ENCODE measurements around the gene GUCY1A2. TPM values are rescaled to one million over a fixed set of nuclear protein-coding genes. Genes with fewer than 3 reads are reported as not detected.

GUCY1A2 gene
- total RNA-seq, 6 experiments from 2014 or later = 1.1 to 4.9 (median 2.5) TPM

GRCh38 chr11:106723071-106723470 is 295.2 kb downstream of the GUCY1A2 start:
- no peaks in the 10 kb centered on the region for H3K9me3 ChIP-seq
- ATAC-seq (no peak), DNase-seq (no peak)
- intact Hi-C loops (cut with DNase I) = no loop called here
- H3K27ac ChIP-seq = no peak overlapping the region
- no peaks in the 10 kb centered on the region for H3K27me3 ChIP-seq
- no peak overlapping the region for H3K4me3 ChIP-seq
- no peaks in the 10 kb centered on the region for H3K4me1 ChIP-seq
- WGBS (ENCODE audit: insufficient coverage, low coverage, low lambda C conversion rate, missing lambda C conversion rate) = 61% methylated on average over 3 of the region's 3 CpGs
- H3K36me3 ChIP-seq = no peaks in the 10 kb centered on the region
- no peak for TF ChIP-seq POLR2A (IDR thresholded peaks at IDR 0.05)
- no peak for TF ChIP-seq CTCF (IDR thresholded peaks at IDR 0.05)

GRCh38 chr11:106717222-106717621 is 301.1 kb downstream of the GUCY1A2 start:
- no peak overlapping the region for H3K4me3 ChIP-seq
- TF ChIP-seq CTCF (IDR thresholded peaks at IDR 0.05) (no peak), POLR2A (IDR thresholded peaks at IDR 0.05) (no peak)
- H3K36me3 ChIP-seq = no peaks in the 10 kb centered on the region
- H3K9me3 ChIP-seq = no peaks in the 10 kb centered on the region
- 45% methylated on average over 2 of the region's 2 CpGs for WGBS (ENCODE audit: insufficient coverage, low coverage, low lambda C conversion rate, missing lambda C conversion rate)
- no peak overlapping the region for H3K27ac ChIP-seq
- no peaks in the 10 kb centered on the region for H3K4me1 ChIP-seq
- no peaks in the 10 kb centered on the region for H3K27me3 ChIP-seq
- no peak for DNase-seq
- intact Hi-C loops (cut with DNase I) = no loop called here
- ATAC-seq = no peak

DNA sequence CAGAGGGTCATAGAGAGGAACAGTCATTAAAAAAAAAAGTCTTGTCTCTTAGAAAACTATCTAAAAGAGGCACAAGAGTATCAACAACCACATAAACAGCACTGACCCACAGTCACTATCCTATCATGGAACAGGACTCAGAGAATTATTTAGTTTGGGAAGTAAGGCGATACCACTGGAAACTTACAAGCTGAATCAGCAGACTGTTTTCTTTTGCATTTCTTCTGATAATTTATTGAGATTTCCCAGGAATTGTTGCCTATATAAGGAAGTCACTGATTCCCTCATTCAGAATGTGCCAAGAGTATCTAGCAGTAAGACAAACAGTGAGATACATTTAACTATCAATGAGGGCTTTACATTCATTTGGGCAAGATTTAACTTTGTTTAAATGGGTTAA is 304.1 kb downstream of the GUCY1A2 start:
- no peak overlapping the region for H3K4me3 ChIP-seq
- ATAC-seq = no peak
- no peak overlapping the region for H3K27ac ChIP-seq
- intact Hi-C loops (cut with DNase I) = no loop called here
- H3K27me3 ChIP-seq = no peaks in the 10 kb centered on the region
- no peaks in the 10 kb centered on the region for H3K4me1 ChIP-seq
- TF ChIP-seq CTCF (IDR thresholded peaks at IDR 0.05) = no peak
- TF ChIP-seq POLR2A (IDR thresholded peaks at IDR 0.05) = no peak
- no peaks in the 10 kb centered on the region for H3K9me3 ChIP-seq
- no peaks in the 10 kb centered on the region for H3K36me3 ChIP-seq
- DNase-seq = no peak
- WGBS (ENCODE audit: insufficient coverage, low coverage, low lambda C conversion rate, missing lambda C conversion rate) = 44% methylated on average over 1 of the region's 1 CpG

- no peaks in the 10 kb centered on the region for H3K9me3 ChIP-seq
- DNase-seq (no peak), ATAC-seq (no peak)
- intact Hi-C loops (cut with DNase I) = no loop called here
- no peak overlapping the region for H3K27ac ChIP-seq
- H3K27me3 ChIP-seq = no peaks in the 10 kb centered on the region
- 76% methylated on average over 7 of the region's 7 CpGs for WGBS (ENCODE audit: insufficient coverage, low coverage, low lambda C conversion rate, missing lambda C conversion rate)
- no peaks in the 10 kb centered on the region for H3K36me3 ChIP-seq
- TF ChIP-seq CTCF (IDR thresholded peaks at IDR 0.05) = no peak
- no peak for TF ChIP-seq POLR2A (IDR thresholded peaks at IDR 0.05)
- H3K4me1 ChIP-seq = no peaks in the 10 kb centered on the region
- no peak overlapping the region for H3K4me3 ChIP-seq
These were observed 309.9 kb downstream of the GUCY1A2 start for GRCh38 chr11:106708348-106708747.

GRCh38 chr11:106706355-106706754 is 311.9 kb downstream of the GUCY1A2 start:
- intact Hi-C loops (cut with DNase I) = no loop called here
- no peak for ATAC-seq
- H3K9me3 ChIP-seq = no peaks in the 10 kb centered on the region

More at GRCh38 chr11:106706355-106706754, 311.9 kb downstream of the GUCY1A2 start:
- H3K27me3 ChIP-seq = no peaks in the 10 kb centered on the region
- no peak overlapping the region for H3K4me3 ChIP-seq
- H3K27ac ChIP-seq = no peak overlapping the region
- DNase-seq = no peak
- H3K4me1 ChIP-seq = no peaks in the 10 kb centered on the region
- H3K36me3 ChIP-seq = no peaks in the 10 kb centered on the region
- TF ChIP-seq POLR2A (IDR thresholded peaks at IDR 0.05) (no peak), CTCF (IDR thresholded peaks at IDR 0.05) (no peak)
